Keratinocyte (primary cell): Measurements from ENCODE around the gene SPP2. TPM values are rescaled to one million over a fixed set of nuclear protein-coding genes. Genes with fewer than 3 reads are reported as not detected.

Experiments used
- DNase-seq: peaks from one replicate; pipeline ENCODE4 v3.0.0-alpha.2; 2011; ENCODE audit warnings: low read depth, missing footprints, low spot score
- FAIRE-seq: peaks from 2 replicates; lab custom pipeline; 2011; peaks lifted over from hg19 to GRCh38; lab: Jason Lieb, UNC
- H2AFZ ChIP-seq: 2 replicates; pipeline ENCODE4 v1.6.0; 2012; ENCODE audit warnings: low read length, control low read depth, inconsistent platforms; ENCODE audit not compliant: control insufficient read depth
- H3K27ac ChIP-seq: 2 replicates; pipeline ENCODE4 v1.5.1; 2011; ENCODE audit warnings: low read length; ENCODE audit not compliant: control insufficient read depth, insufficient read depth
- H3K27me3 ChIP-seq: 3 replicates; pipeline ENCODE4 v1.6.0; 2011; ENCODE audit warnings: low read length; ENCODE audit not compliant: control insufficient read depth, insufficient read depth; ENCODE audit errors: extremely low read depth
- H3K36me3 ChIP-seq, 2 experiments: 2 replicates in 1 of 2; 3 replicates in 1 of 2; pipeline ENCODE4 v1.5.1; 2011; ENCODE audit warnings: low read length in 2 of 2, mild to moderate bottlenecking in 1 of 2; ENCODE audit not compliant: control insufficient read depth in 2 of 2, insufficient read depth in 2 of 2; ENCODE audit errors: extremely low read depth in 1 of 2
- H3K4me1 ChIP-seq: 3 replicates; pipeline ENCODE4 v1.5.1; 2011; ENCODE audit warnings: low read length; ENCODE audit not compliant: control insufficient read depth, insufficient read depth; ENCODE audit errors: extremely low read depth
- H3K4me2 ChIP-seq: 3 replicates; pipeline ENCODE4 v1.6.0; 2011; ENCODE audit warnings: low read depth, low read length; ENCODE audit not compliant: control insufficient read depth, insufficient read depth; ENCODE audit errors: extremely low read depth
- H3K4me3 ChIP-seq, 3 experiments: fragments of 200-600 bp in 1 of 3; sonication (generic) in 1 of 3; 2 replicates in 2 of 3; 3 replicates in 1 of 3; pipeline ENCODE4 v1.5.1; 2011 to 2016; ENCODE audit warnings: low read length in 3 of 3, mild to moderate bottlenecking in 3 of 3, control low read depth in 2 of 3, inconsistent platforms in 1 of 3, low read depth in 1 of 3, mixed read lengths in 1 of 3, mixed run types in 1 of 3, moderate library complexity in 1 of 3; ENCODE audit not compliant: control insufficient read depth in 2 of 3, insufficient read depth in 2 of 3; ENCODE audit errors: extremely low read depth in 1 of 3
- H3K79me2 ChIP-seq: 2 replicates; pipeline ENCODE4 v1.6.0; 2012; ENCODE audit warnings: low read length; ENCODE audit not compliant: control insufficient read depth, insufficient read depth
- H3K9ac ChIP-seq: 3 replicates; pipeline ENCODE4 v1.6.0; 2011; ENCODE audit warnings: low read length; ENCODE audit not compliant: control insufficient read depth, insufficient read depth; ENCODE audit errors: extremely low read depth
- H3K9me1 ChIP-seq: 3 replicates; pipeline ENCODE4 v1.6.0; 2011; ENCODE audit warnings: low read length; ENCODE audit not compliant: control insufficient read depth, insufficient read depth; ENCODE audit errors: extremely low read depth
- H3K9me3 ChIP-seq: 2 replicates; pipeline ENCODE4 v1.5.1; 2012; ENCODE audit warnings: low read depth, low read length; ENCODE audit not compliant: control insufficient read depth
- H4K20me1 ChIP-seq: 3 replicates; pipeline ENCODE4 v1.6.0; 2011; ENCODE audit warnings: low read length; ENCODE audit not compliant: control insufficient read depth, insufficient read depth; ENCODE audit errors: extremely low read depth
- EZH2 ChIP-seq: IDR thresholded peaks from one replicate; pipeline ENCODE4 v1.6.1; 2012; ENCODE audit warnings: inconsistent platforms, mild to moderate bottlenecking, low read length, moderate library complexity
- dilution Hi-C: fragments of 300-500 bp; cut with MboI; formaldehyde crosslinking; loops from one replicate; pipeline ENCODE4 v1.7.0; 2020; ENCODE audit warnings: low sequenced_read_pairs; ENCODE audit not compliant: extremely low pct_ligation_motif_present
- polyA plus RNA-seq, 5 experiments: library from polyadenylated mRNA; depleted of rRNA in 3 of 5; stranded (reverse) in 3 of 5; stranded (forward) in 1 of 5; unstranded in 1 of 5; fragments of >200 nt; gene quantifications; 1 replicate in 1 of 5; 2 replicates in 3 of 5; 3 replicates in 1 of 5; pipeline versions ENCODE4 v1.2.1 to v1.2.3, GENCODE V29; 2011 to 2012; ENCODE audit warnings: missing spikeins in 2 of 5, low read depth in 1 of 5, low replicate concordance in 1 of 5
- TF ChIP-seq, protein P1 (sequence below), 3 experiments: IDR thresholded peaks in 1 of 3; conservative IDR thresholded peaks in 1 of 3; optimal IDR thresholded peaks in 1 of 3; 2 replicates in 2 of 3; 3 replicates in 1 of 3; pipeline versions ENCODE3 to v1.5.1; 2011; ENCODE audit warnings: low read length in 3 of 3, mild to moderate bottlenecking in 3 of 3, moderate library complexity in 2 of 3, control low read depth in 1 of 3, inconsistent platforms in 1 of 3; ENCODE audit not compliant: insufficient read depth in 2 of 3; ENCODE audit errors: extremely low read depth in 1 of 3

The SPP2 gene
- polyA plus RNA-seq, 1 donor (not counting 4 experiments of a cell fraction or from before 2014, with no cell fraction given), result 0.13 TPM

DNA sequence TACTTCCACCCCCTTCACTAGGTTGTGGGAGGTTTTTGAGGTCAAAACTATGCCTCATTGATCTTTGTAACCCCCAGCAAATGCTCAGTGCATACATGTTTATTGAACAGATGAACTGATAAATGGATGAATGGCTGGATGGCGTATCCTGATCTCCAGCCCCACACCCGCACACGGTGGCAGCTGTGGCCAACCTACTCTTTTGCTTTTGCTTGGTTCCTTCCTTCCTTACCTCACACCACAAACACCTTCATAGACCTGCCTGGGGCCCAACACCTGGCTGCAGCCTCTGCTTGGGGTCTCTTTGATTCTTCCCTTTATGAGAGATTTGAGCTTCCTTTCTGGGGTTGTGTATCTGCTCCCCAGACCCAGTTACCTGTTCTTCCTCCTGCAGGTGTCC, 25.9 kb downstream of the SPP2 start:
- dilution Hi-C loops, result no loop called here

DNA sequence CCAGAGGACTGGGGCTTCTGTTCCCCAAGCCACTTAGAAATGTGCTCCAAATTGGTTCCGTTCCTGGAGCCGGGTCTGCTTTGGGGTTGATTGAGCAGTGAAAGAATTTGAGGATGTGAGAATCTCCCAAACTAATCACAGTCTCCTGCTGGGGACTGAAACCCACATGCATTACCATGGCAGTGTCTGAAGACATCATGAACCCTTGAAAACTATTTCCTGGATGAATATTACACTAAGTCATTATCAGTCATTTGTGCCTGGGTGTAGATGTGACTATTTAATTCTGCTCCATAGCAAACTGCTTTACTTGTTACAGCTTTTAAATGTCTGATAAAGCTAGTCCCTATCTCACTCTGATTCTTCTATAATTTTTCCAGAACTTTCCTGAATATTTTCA, 27.6 kb downstream of the SPP2 start:
- DNase-seq (no peak), FAIRE-seq (no peak)
- H3K9me3 ChIP-seq, result no peaks in the 10 kb centered on the region
- no peaks in the 10 kb centered on the region for H3K79me2 ChIP-seq
- no peak overlapping the region for H2AFZ ChIP-seq
- H3K4me3 ChIP-seq, result no peak overlapping the region
- no peak overlapping the region for H3K9ac ChIP-seq
- no peaks in the 10 kb centered on the region for H3K9me1 ChIP-seq
- H3K27me3 ChIP-seq, result no peaks in the 10 kb centered on the region
- dilution Hi-C loops, result no loop called here
- TF ChIP-seq, protein P1, sequence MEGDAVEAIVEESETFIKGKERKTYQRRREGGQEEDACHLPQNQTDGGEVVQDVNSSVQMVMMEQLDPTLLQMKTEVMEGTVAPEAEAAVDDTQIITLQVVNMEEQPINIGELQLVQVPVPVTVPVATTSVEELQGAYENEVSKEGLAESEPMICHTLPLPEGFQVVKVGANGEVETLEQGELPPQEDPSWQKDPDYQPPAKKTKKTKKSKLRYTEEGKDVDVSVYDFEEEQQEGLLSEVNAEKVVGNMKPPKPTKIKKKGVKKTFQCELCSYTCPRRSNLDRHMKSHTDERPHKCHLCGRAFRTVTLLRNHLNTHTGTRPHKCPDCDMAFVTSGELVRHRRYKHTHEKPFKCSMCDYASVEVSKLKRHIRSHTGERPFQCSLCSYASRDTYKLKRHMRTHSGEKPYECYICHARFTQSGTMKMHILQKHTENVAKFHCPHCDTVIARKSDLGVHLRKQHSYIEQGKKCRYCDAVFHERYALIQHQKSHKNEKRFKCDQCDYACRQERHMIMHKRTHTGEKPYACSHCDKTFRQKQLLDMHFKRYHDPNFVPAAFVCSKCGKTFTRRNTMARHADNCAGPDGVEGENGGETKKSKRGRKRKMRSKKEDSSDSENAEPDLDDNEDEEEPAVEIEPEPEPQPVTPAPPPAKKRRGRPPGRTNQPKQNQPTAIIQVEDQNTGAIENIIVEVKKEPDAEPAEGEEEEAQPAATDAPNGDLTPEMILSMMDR (optimal IDR thresholded peaks at IDR 0.05 in 1 of 3, IDR thresholded peaks at IDR 0.05 in 1 of 3, conservative IDR thresholded peaks at IDR 0.05 in 1 of 3; ENCODE audit: extremely low read depth in 1 of 3, insufficient read depth in 2 of 3, low read length in 3 of 3), result no peak
- TF ChIP-seq EZH2, result no peak
- no peak overlapping the region for H3K4me2 ChIP-seq
- H3K36me3 ChIP-seq, result no peaks in the 10 kb centered on the region
- H4K20me1 ChIP-seq, result no peaks in the 10 kb centered on the region
- H3K27ac ChIP-seq, result no peak overlapping the region
- peaks cover 3% of the 10 kb centered on the region for H3K4me1 ChIP-seq

More for the DNA sequence above, 25.9 kb downstream of the SPP2 start:
- no peaks in the 10 kb centered on the region for H3K79me2 ChIP-seq
- H3K4me1 ChIP-seq, result no peaks in the 10 kb centered on the region
- TF ChIP-seq, protein P1 (optimal IDR thresholded peaks at IDR 0.05 in 1 of 3, IDR thresholded peaks at IDR 0.05 in 1 of 3, conservative IDR thresholded peaks at IDR 0.05 in 1 of 3; ENCODE audit: extremely low read depth in 1 of 3, insufficient read depth in 2 of 3, low read length in 3 of 3), result no peak
- TF ChIP-seq EZH2, result no peak
- no peak overlapping the region for H3K9ac ChIP-seq
- no peaks in the 10 kb centered on the region for H3K36me3 ChIP-seq
- FAIRE-seq, result no peak
- no peak for DNase-seq
- no peaks in the 10 kb centered on the region for H3K27me3 ChIP-seq
- H3K27ac ChIP-seq, result no peak overlapping the region
- H3K9me3 ChIP-seq, result no peaks in the 10 kb centered on the region
- no peaks in the 10 kb centered on the region for H3K9me1 ChIP-seq
- H3K4me3 ChIP-seq, result no peak overlapping the region
- no peak overlapping the region for H3K4me2 ChIP-seq
- no peak overlapping the region for H2AFZ ChIP-seq
- no peaks in the 10 kb centered on the region for H4K20me1 ChIP-seq
